Measurements from ENCODE around the gene ZNF778. TPM values are rescaled to one million over a fixed set of nuclear protein-coding genes. Genes with fewer than 3 reads are reported as not detected.

ZNF778 gene
- total and polyA plus RNA-seq, 2 of the 13 experiments (the other 11 are each of a cell fraction or from before 2014, with no cell fraction given) = 3.8 to 7.2 TPM

GRCh38 chr16:89241187-89242007 lies 23.9 kb downstream of the ZNF778 start (continued):
- TF ChIP-seq SKIL (CRISPR knock-in tag; IDR thresholded peaks at IDR 0.05; ENCODE audit: borderline replicate concordance) (no peak), ZNF768 (CRISPR knock-in tag; IDR thresholded peaks at IDR 0.05) (peak; percentile 87), ISX (CRISPR knock-in tag; conservative IDR thresholded peaks at IDR 0.05) (peak; percentile 84), ZFP90 (CRISPR knock-in tag; IDR thresholded peaks at IDR 0.05; ENCODE audit: borderline replicate concordance) (peak; percentile 98), ZNF12 (CRISPR knock-in tag; IDR thresholded peaks at IDR 0.05) (peak; percentile 75; the same call in 1 of the 2 replicates), DDIT3 (CRISPR knock-in tag; IDR thresholded peaks at IDR 0.05) (no peak), PCBP2 (optimal IDR thresholded peaks at IDR 0.05; ENCODE audit: low read depth, low read length, poor library complexity, severe bottlenecking) (peak; percentile 47), MTERF4 (CRISPR knock-in tag; IDR thresholded peaks at IDR 0.05) (0 out of 2 replicates have a peak, but pooled peaks have one; percentile 85), ZFP41 (CRISPR knock-in tag; IDR thresholded peaks at IDR 0.05; ENCODE audit: borderline replicate concordance) (no peak), MED13 (CRISPR knock-in tag; IDR thresholded peaks at IDR 0.05) (peak; percentile 86), PPARG (CRISPR knock-in tag; conservative IDR thresholded peaks at IDR 0.05) (no peak), TBX3 (IDR thresholded peaks at IDR 0.05; ENCODE audit: borderline replicate concordance) (no peak), SRSF9 (IDR thresholded peaks at IDR 0.05; ENCODE audit: borderline replicate concordance, insufficient read depth, low read depth, low read length, poor library complexity, severe bottlenecking) (no peak), BRD4 (CRISPR knock-in tag; IDR thresholded peaks at IDR 0.05) (peak; percentile 89), ZNF354B (CRISPR knock-in tag; IDR thresholded peaks at IDR 0.05) (no peak), JARID2 (CRISPR knock-in tag; IDR thresholded peaks at IDR 0.05; ENCODE audit: insufficient replicate concordance) (peak; percentile 78), ZNF432 (CRISPR knock-in tag; IDR thresholded peaks at IDR 0.05; ENCODE audit: borderline replicate concordance) (no peak), ZNF616 (CRISPR knock-in tag; IDR thresholded peaks at IDR 0.05; ENCODE audit: low read depth) (no peak; the same call in 1 of the 2 replicates), ETV6 (CRISPR knock-in tag; conservative IDR thresholded peaks at IDR 0.05) (peak; percentile 88), ZSCAN21 (CRISPR knock-in tag; IDR thresholded peaks at IDR 0.05; ENCODE audit: borderline replicate concordance) (no peak; the same call in 1 of the 2 replicates), NFATC3 (CRISPR knock-in tag; IDR thresholded peaks at IDR 0.05) (no peak), POGK (CRISPR knock-in tag; conservative IDR thresholded peaks at IDR 0.05) (peak; percentile 54; the same call in 1 of the 2 replicates), STAT5B (CRISPR knock-in tag; IDR thresholded peaks at IDR 0.05) (no peak), LCORL (IDR thresholded peaks at IDR 0.05) (no peak), LCORL (CRISPR knock-in tag; IDR thresholded peaks at IDR 0.05) (peak; percentile 79), IKZF1 (IDR thresholded peaks at IDR 0.05) (no peak)

Measured in HepG2 (cell line).